Right renal cortex interstitium (tissue), 3 donors: ENCODE results near the gene RELN. TPM values are rescaled to one million over a fixed set of nuclear protein-coding genes. Genes with fewer than 3 reads are reported as not detected.
"Not testable (repeated sequence)": the region's sequence is repeated elsewhere in the genome, so short reads cannot be mapped to it uniquely, and the experiment has no call there.

ENCODE experiments used
- DNase-seq, 3 donors: peaks; one replicate each; pipeline ENCODE4 v3.0.0-alpha.2; 2013; ENCODE audit warnings: low read depth in 3 of 3, low spot score in 2 of 3
- polyA plus RNA-seq, 3 donors: library from polyadenylated mRNA; unstranded; fragments of 120-200 nt; gene quantifications; one replicate each; pipeline ENCODE4 v1.2.1, GENCODE V29; 2013; ENCODE audit not compliant: insufficient read length in 3 of 3

The RELN gene
- polyA plus RNA-seq, result 10 to 100 TPM; 11.2 to 24.3 (median 13.4) TPM

DNA sequence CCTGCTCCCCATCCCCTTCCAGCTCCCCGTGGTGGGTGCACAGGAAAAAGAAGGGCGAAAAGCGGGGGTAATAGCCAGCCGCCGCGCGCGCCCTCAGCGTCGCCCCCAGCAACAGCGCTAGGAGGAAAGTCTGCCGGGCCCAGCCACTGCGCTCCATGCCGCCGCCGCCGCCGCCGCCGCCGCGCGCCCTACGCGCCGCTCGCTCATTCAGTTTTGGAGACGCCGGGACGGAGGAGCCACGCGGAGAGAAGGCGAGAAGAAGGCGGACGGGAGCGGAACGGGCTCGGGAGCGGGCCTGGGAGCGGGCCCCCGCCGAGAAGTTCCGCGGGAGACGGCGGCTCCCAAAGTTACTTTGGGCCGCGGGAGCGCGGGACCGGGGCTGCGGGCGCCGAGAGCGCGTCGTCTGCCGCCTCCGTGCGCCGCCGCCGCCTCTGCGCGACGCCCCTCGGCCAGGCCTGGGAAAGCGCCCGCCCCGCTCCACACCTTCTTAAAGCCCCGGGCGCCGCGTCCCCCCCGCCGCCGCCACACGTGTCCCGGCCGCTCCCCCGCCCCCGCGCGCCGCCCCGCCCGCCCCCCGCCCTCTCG is at the start of gene RELN:
RELN (minus strand) TSS at position 459 of the 585 bp plus-strand sequence; CDS start at position 157, 302 bp downstream.
- DNase-seq, result no peak

DNA sequence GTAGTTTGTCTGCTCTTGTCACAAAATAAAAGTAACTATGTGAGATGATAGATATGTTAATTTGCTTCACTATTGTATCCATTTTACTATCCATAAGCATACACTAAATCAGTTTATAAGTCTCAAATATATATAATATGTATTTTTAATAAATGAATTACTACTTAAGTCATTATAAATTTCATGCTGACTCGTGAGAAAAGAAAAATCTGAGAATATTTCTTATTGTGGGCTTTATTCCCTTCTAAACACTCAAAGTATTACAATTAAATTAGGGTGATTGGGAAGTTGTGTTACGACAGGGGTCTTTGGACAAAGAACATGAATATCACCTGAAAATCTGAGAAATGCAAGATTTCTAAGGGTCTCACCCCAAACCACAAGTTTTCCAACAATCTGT is 48.7 kb upstream of the RELN start:
- no peak for DNase-seq

DNA sequence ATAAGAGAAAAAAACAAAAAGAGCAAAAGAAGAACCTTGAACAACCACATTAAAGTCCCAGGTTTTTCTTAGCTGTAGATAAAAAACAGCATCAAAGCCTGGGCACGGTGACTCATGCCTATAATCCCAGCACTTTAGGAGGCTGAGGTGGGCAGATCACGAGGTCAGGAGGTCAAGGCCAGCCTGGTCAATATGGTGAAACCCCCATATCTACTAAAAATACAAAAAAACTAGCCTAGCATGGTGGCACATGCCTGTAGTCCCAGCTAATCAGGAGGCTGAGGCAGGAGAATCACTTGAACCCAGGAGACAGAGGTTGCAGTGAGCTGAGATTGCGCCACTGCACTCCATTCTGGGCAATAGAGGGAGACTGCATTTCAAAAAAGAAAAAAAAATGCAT is 47.4 kb upstream of the RELN start:
- DNase-seq, result not testable (repeated sequence)

DNA sequence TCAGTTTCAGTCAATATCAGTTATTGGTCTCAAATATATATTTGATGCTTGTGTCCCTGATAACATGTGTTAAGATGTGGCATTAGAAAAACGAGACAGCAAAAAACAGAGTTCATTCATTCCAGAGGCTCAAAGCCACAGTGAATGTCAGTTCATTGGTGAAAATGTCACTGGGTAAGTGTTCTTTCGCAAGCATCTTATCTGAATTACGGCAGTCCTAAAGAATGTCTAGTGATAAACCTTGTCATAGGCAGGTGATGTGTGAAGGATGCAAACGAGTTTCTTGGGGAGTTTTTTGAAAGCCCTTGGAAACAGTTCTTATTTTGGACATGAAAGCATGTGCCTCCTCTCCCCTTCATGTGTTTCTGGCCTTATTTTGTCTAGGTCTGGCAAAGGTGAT is 45.9 kb upstream of the RELN start:
- no peak for DNase-seq

DNA sequence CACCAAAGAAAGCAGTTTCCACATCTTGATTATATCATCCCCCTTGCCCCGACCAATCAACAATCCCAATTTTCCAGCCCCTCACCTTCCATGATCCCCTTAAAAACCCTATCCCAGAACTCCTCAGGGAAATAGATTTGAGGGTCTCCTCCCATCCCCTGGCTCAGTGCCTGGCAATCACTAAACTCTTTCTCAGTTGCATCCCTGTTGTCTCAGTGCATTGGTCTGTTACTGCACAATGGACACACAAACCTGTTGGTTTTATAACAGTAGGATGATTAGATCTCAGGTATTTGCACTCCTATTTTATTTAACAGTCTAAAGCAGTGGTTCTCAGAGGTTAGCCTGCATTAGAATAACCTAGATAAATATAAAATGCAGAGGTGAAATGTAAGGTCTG is 45.2 kb upstream of the RELN start:
- no peak for DNase-seq

DNA sequence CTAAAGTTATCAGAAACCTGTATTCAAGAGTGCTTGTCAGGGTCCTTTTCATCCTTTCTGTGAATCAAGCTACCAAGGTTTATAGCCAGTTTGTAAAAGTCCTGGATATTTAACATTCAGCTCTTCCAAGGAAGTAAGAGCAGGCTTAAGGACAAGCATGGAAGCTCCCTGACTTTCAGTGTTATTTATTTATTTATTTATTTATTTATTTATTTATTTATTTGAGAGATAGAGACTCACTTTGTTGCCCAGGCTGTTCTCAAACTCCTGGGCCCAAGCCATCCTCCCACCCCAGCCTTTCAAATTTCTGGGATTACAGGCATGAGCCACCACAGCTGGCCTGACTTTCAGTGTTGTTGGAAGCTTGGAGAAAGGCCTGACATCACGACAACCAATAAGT is 44.4 kb upstream of the RELN start:
- DNase-seq, result no peak

DNA sequence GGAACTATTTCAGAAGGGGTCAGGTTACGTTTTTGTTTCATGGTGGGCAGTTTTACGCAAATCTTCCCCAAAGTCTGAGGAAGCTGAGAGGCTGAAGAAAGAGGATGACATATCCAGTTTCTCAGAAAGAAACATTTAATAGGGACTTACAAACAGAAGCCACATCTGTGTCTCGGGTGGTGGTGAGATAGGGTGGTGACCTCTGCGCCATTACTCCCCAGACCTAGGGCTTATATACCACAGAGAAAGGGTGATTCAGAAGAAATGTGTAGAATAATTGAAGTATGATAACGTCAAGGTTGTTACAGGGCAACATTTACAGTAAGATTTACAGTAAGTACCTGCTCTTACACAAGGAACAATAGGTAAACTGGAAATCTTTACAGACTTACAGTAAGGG is 43.0 kb upstream of the RELN start:
- no peak for DNase-seq

DNA sequence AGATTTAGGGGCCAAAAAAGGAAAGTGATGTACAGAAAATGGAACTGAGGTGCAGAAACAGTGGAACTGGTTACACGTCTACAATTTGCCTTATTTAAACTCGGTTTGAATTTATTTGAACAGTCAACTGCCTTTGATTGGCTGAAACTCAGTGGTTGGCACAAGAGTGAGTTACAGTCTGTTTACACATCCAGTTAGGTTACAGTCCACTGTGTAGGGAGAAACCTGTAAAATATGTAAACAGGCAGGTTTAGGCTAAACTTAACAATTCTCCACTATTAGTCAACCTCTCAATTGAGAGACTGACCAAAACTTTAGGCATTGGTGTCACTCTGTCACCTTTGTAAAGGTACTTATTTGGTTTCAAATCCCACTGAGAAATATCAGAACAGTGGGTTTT is 40.3 kb upstream of the RELN start:
- DNase-seq, result no peak

DNA sequence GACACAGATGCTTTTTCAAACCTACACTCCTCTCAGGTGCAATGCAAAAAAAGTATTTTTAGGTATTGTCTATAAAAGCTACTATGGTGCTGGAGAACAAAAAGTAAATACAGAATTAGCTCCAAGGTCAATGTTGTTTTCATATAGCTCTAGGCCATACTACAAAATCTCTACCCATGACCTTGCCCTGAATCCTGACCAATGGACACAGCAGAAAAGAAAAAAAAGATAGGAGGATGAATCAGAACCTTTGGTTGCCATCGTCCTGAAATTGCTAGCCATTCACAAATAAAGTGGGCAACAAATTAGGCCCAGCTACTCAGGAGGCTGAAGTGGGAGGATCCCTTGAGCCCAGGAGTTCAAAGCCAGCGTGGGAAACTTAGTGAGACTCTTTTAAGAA is 35.2 kb upstream of the RELN start:
- no peak for DNase-seq

DNA sequence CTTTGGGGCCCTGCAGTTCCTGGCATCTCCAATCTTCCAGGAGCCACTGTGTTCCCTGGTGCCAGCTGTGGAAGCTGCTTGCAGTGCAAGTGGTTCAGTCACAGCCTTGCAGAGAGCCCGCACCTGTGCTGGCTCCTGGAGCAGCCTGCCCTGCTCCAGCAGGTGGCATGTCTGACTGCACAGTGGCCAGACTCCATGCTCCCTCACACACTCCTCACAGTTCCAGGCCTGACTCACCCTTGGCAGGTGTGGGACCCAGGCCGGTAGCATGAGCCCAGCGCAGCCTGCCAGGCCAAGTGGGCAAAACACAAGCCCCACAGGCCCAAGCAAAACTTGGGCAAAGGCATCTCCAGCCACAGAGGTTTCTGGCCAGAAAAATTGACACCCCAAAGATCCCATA is 33.6 kb upstream of the RELN start:
- no peak for DNase-seq

DNA sequence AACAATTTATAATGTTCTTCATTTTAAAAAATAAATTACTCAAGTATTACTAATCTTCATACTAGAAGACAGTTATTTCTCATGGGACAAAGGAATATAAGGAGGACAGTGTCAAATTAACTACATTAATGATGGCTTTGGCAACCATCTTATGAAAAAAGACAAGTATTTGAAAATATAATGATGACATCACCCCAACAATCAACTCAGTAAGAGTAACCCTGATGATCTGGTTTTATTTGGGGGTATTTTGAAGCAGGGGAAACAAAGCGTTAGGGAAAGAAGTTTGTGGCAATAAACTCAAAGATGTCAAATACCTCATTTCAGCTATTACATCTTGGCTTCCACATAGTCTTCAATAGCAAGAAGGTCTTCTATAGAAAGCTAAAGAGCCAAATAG is 29.0 kb upstream of the RELN start:
- no peak for DNase-seq

DNA sequence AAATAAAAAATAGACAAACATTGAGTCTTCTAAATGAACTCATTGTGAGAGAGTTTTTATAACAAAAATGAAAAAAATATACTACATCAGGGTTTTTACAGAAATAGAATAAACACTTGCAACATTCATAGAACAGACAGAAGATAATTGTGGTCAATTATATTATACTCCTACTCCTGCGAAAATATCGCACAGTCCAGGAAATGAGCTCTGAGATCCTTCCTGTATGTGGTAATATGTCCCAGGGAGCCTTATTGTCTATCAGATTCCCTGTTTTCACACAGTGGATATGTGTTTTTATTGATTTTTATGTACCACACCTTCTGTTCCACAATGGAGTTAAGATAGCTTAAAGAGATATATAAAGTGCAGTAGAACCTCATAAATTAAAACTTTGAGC is 27.5 kb upstream of the RELN start:
- DNase-seq, result no peak

DNA sequence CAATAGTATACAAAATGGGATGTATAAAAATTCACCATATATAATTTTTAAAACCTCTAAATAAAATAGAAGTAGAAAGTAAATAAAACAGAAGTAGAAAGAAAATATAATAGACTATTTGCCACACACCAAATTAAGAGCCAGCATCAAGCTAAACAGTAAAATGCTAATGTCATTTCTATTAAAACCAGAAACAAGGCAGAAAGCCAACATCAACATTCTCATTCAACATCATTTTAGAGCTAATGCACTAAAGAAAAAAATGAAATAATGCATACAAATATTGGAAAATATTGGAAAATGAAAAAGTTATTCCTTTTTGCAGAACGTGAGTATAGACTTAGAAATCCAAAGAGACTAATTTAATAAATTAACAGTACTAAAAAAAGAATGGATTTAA is 23.4 kb upstream of the RELN start:
- DNase-seq, result no peak

DNA sequence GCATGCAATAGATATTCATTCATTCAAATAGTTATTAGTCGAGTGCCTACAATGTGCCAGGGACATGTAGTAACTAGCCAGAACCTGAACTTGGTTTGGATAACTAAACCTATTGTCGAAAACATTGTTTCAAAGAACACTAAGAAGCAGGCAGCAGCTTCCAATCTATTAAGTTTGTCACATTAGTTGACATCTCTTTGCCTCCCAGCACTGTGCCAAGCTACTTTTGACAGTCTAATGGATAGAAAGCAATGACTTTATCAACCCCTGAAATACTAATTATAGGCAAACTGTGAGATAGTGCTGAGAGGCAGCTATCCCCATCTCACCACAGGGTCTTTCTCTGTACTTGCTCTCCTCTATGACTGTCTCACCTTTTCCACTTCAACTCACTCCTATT is 22.4 kb upstream of the RELN start:
- no peak for DNase-seq

DNA sequence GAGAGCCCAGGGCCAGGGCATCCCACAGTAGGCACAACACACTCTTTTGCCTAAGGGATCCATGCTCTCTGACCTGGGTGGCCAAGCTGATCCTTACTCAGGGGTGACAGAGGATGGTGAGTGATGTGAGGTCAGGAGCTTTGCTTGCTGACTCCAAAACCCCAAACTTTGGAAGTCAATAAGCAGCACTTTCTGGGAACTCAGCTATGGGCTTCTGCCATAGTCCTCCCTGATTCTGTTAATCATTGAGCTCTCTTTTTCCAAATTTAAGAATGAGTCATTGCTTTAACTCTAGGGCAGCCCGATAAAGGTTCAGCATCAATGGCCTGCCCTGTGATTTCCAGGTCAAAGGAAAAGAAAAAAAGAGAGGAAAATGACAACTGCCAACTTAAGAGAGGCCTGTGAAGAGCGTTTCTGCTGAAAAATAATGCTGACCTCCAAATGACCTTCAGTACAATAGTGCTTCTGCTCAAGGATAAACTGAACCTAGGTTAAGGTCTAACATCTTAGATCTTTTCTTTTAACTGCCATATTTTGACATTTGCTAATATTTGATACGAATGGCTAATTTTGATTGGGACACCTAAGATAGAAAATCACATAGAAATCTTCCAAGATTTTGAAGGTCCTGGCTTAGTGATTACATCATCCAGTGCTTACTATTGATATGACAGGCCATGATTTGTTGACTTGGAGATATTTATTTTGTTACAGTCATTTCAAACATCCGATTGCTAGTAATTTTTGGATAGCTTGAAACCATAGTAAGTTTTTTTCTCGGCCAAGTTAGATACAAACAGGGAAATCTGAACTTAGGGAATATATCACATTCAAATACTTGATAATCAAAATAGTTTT is 20.8 kb upstream of the RELN start:
- no peak for DNase-seq

DNA sequence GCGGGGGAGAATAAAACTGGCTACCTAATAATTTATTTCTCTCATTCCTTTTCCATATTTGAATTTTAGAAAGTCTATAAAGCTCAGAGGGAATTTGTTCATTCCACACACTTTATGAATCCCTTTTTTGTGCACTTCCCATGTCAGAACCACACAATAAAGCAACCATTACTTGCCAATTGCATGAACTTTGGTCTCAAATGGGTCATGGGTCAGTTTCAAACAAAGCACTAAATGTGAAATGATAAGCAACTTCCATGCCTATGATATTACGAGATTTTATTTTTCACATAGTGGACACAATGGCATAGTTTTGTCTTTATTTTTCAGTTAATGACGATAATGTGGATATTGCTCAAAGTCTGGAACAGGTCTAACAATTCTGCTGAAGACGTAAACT is 18.6 kb upstream of the RELN start:
- no peak for DNase-seq

DNA sequence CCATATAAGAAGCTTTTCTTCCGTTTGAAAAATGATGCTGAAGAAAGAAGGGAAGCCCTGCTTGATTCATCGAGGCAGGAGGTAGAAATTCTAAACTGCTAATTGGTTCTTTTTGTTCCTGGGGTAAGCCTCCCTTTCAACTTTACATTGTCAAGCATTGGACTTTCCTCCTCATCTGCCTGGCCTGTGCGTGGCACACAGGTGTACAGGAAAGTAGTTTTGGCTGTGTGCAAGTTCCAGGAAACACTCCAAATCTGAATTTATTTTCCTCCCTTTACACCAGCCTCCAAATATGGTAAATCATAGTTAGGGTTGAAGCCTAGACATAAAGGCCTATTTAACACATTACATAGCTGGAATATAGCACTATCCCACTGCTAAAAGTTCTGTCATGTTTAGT is 18.2 kb upstream of the RELN start:
- DNase-seq, result no peak

DNA sequence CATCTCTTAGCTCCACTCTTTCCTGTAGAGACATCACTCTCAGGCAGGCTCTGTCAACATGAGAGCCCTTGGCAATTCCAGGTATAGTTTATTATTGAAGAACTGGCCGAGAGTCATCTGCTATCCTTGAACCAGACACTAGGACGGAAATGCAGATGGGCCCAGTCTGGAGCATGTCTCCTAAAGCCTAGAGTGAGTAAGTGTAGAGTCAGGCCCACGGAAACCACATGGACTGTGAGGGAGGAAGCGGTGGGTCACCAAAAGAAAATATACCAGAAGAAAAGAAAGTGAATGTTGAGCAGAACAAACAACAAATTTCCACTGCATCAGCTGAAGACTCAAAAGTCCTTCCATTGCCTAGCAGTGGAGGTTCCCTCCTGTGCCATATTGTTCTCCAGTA is 15.7 kb upstream of the RELN start:
- DNase-seq, result no peak

DNA sequence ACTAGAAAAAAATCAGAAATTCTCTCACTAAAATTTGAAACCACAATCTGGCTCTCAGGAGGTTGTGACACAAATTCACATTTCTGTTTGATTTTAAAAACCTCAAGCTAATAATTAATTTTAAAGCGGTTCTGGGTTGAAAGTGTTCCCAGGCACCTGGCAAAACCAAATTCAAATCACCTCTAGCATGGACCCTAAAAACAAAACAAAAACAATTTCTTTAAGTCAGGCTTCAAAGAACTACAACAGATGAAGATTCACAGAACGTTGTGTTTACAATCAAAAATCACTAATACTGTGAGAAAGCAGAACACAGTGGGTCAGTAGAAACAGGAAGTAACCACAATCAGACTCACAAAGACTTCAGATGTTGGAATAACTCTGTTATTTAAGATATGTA is 7.2 kb upstream of the RELN start:
- no peak for DNase-seq

DNA sequence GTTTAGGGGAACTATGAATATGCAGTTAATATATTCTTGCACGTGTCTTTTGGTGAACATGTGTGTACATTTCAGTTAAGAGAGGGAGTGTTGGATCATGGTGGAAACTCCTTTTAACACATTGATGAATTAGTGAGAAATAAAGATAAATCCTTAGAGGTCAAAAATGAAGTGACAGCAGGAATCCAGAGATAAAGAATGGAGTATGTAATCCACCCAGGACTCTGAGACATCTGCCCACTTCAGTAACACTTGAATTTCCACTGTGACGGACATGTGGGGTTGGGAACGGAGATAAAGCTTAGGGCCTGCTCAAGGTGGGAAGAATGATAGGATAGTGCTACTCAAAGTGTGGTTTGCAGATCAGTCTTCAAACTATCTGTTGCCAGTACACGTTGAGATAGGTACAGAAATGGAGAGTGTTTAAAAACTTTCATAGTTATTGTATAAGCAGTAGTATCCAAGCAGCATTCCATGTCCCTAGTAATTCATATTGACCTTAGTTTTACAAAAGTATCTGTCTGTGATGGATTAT is 6.6 kb upstream of the RELN start:
- DNase-seq, result no peak

DNA sequence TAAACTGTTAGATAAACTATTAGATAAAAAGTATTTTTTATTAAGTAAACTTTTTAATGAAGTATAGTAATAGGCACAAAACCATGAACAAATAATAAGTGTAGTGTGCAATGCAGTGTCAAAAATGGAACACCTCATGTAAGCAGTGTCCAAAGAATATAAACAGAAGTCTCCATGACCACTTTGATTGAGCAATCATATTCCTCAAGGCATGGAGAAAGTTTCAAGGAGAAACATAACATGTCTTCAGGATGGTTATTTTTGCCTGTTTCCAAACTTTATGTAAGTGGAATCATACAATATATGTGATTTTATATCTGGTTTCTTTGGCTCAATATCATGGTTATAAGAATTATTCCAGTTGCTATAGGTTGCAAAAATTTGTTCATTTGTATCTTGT is 6.1 kb upstream of the RELN start:
- no peak for DNase-seq

DNA sequence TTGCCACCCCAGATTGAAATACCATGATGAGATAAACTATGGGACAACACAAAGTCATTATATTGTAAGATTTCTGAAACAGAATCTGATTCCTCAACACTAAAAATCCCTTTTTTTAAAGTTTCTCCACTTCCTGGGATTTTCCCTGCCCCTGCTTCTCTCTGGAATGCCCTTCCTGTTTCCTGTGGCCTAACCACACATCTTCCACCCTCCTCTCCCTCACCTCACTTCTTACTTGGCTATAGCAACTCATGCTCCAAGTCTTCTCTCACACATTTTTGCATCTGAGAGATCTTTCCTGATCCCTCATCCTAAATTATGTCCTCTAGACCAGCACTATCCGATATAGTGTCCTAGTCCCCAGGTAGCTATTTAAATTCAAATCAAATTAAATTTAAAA is 4.1 kb upstream of the RELN start:
- no peak for DNase-seq
